HG03432 (cell line): ENCODE results near the gene SLC36A3.
A peak's percentile ranks its signal among the peaks of the same experiment; 100 is the strongest.
"Not testable (repeated sequence)": the region's sequence is repeated elsewhere in the genome, so short reads cannot be mapped to it uniquely, and the experiment has no call there.

Source experiments
- ATAC-seq: cut with Tn5 transposase; IDR thresholded peaks from one replicate; pipeline ENCODE4 v1.9.1; 2021; ENCODE audit warnings: mild to moderate bottlenecking, moderate library complexity; ENCODE audit not compliant: unreplicated experiment

SLC36A3 gene

DNA sequence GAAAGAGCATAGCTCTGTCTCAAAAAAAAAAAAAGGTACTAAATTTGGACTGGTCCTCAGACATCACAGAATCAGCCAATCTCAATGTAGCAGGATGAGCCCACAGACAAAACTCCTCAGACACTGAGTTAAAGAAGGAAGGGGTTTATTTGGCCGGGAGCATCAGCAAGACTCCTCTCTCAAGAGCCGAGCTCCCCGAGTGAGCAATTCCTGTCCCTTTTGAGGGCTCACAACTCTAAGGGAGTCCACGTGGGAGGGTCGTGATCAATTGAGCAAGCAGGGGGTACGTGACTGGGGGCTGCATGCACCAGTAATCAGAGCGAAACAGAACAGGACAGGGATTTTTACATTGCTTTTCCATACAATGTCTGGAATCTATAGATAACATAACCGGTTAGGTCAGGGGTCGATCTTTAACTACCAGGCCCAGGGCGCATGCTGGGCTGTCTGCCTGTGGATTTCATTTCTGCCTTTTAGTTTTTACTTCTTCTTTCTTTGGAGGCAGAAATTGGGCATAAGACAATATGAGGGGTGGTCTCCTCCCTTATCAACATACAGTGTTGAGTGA, 63.2 kb downstream of the SLC36A3 start:
- not testable (repeated sequence) for ATAC-seq

GRCh38 chr5:151239237-151239861, 64.2 kb downstream of the SLC36A3 start:
- ATAC-seq: peak; percentile 40

- peak; percentile 66 for ATAC-seq
These were observed 65.2 kb downstream of the SLC36A3 start for GRCh38 chr5:151238303-151238741.

GRCh38 chr5:151237685-151238084, 65.9 kb downstream of the SLC36A3 start:
- no peak for ATAC-seq

DNA sequence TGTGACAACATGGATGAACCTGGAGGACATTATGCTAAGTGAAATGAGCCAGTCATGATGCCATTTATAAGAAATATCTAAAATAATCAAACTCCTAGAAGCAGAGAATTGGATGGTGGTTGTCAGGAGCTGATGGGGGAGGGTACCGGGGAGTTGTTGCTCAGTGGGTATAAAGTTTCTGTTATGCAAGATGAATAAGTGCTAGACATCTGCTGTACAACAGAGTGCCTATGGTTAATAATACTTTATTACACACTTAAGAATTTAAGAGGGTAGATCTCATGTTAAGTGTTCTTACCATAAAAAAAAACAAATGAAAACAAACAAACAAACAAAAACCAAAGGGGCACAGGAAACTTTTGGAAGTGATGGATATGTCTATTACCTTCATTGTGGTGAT, 66.7 kb downstream of the SLC36A3 start:
- ATAC-seq: no peak

DNA sequence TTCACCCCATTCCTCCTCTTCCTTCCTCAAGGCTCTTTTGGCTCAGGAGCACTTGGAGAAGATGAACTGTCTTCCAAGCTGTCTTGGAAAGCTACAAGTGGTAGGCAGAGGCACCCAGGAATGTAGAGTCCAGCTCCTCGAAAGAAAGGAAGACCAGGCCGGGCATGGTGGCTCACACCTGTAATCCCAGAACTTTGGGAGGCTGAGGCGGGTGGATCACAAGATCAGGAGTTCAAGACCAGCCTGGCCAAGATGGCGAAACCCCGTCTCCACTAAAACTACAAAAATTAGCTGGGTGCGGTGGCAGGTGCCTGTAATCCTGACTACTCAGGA, 68.4 kb downstream of the SLC36A3 start:
- not testable (repeated sequence) for ATAC-seq

- peak; percentile 62 for ATAC-seq
These were observed 68.9 kb downstream of the SLC36A3 start for GRCh38 chr5:151234476-151235238.

- ATAC-seq: peak; percentile 50
These were observed 69.9 kb downstream of the SLC36A3 start for GRCh38 chr5:151233616-151234085.

DNA sequence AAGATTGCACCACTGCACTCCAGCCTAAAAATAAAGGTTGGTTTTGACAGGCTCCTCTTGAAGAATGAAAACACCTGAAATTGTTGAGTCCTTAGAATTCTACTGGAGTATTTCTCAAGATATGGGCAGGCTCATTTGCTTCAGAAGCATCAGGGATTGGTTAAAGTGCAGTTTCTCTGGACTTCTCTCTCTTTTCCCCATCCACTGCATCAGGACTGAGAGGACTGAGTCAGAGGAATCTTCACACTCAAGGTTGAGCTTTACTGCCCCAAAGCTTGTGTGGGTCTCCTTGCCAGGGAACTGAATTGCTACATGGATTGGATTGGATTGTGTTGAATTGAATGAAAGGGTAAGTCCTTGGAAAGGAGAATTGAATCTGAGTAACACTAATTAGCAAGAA, 72.2 kb downstream of the SLC36A3 start:
- no peak for ATAC-seq

GRCh38 chr5:151230048-151230680, 73.4 kb downstream of the SLC36A3 start:
- ATAC-seq: no peak

- ATAC-seq: no peak
These were observed 74.6 kb downstream of the SLC36A3 start for GRCh38 chr5:151228986-151229385.

GRCh38 chr5:151227918-151228447, 75.6 kb downstream of the SLC36A3 start:
- ATAC-seq: no peak
